Hepatocyte (in vitro differentiated cells): ENCODE data around the gene SEMA3D. TPM values are rescaled to one million over a fixed set of nuclear protein-coding genes. Genes with fewer than 3 reads are reported as not detected.

Source experiments
- DNase-seq: peaks from one replicate; pipeline ENCODE4 v3.0.0-alpha.2; 2016; ENCODE audit warnings: low spot score
- H2AFZ ChIP-seq: fragments of 200-600 bp; sonication (generic); 2 replicates; pipeline ENCODE4 v1.6.0; 2016; ENCODE audit warnings: antibody characterized with exemption, mild to moderate bottlenecking
- H3K27ac ChIP-seq: fragments of 200-600 bp; sonication (generic); 2 replicates; pipeline ENCODE4 v1.5.1; 2016; ENCODE audit warnings: mild to moderate bottlenecking
- H3K27me3 ChIP-seq: fragments of 200-600 bp; sonication (generic); 2 replicates; pipeline ENCODE4 v1.6.1; 2016
- H3K36me3 ChIP-seq: fragments of 200-600 bp; sonication (generic); replicated peaks from 2 replicates; pipeline ENCODE4 v1.5.1; 2016; ENCODE audit warnings: low read depth; ENCODE audit not compliant: insufficient read depth
- H3K4me1 ChIP-seq: fragments of 200-600 bp; sonication (generic); 2 replicates; pipeline ENCODE4 v1.5.1; 2016; ENCODE audit warnings: mild to moderate bottlenecking, moderate library complexity; ENCODE audit not compliant: insufficient read depth
- H3K4me2 ChIP-seq: fragments of 200-600 bp; sonication (generic); 2 replicates; pipeline ENCODE4 v1.6.0; 2016
- H3K4me3 ChIP-seq: fragments of 200-600 bp; sonication (generic); 2 replicates; pipeline ENCODE4 v1.5.1; 2016; ENCODE audit warnings: mild to moderate bottlenecking
- H3K79me2 ChIP-seq: fragments of 200-600 bp; sonication (generic); 2 replicates; pipeline ENCODE4 v1.6.0; 2017; ENCODE audit warnings: mild to moderate bottlenecking
- H3K9me2 ChIP-seq: fragments of 200-600 bp; sonication (generic); replicated peaks from 2 replicates; pipeline ENCODE4 v1.6.0; 2017; ENCODE audit warnings: mild to moderate bottlenecking; ENCODE audit not compliant: insufficient read depth
- H3K9me3 ChIP-seq: fragments of 200-600 bp; sonication (generic); 2 replicates; pipeline ENCODE4 v1.5.1; 2016; ENCODE audit warnings: low read depth, mild to moderate bottlenecking
- H4K20me1 ChIP-seq: fragments of 200-600 bp; sonication (generic); 2 replicates; pipeline ENCODE4 v1.6.0; 2016; ENCODE audit warnings: mild to moderate bottlenecking; ENCODE audit not compliant: insufficient read depth, poor library complexity, severe bottlenecking
- CTCF ChIP-seq: fragments of 200-600 bp; sonication (generic); IDR thresholded peaks from 2 replicates; pipeline ENCODE4 v1.5.1; 2016; ENCODE audit warnings: antibody characterized with exemption, mild to moderate bottlenecking; ENCODE audit not compliant: poor library complexity
- EZH2 ChIP-seq: fragments of 200-600 bp; sonication (generic); IDR thresholded peaks from 2 replicates; pipeline ENCODE4 v1.6.1; 2016; ENCODE audit warnings: antibody characterized with exemption, mild to moderate bottlenecking, borderline replicate concordance
- EZH2phosphoT487 ChIP-seq: fragments of 200-600 bp; sonication (generic); IDR thresholded peaks from one replicate; pipeline ENCODE4 v1.6.1; 2018; ENCODE audit warnings: antibody characterized with exemption, mild to moderate bottlenecking, low read depth, moderate library complexity; ENCODE audit not compliant: unreplicated experiment, severe bottlenecking
- WGBS: methylation state at CpG from one replicate; pipeline ENCODE4 v1.1.6; 2016; ENCODE audit warnings: low lambda C conversion rate; ENCODE audit errors: missing lambda C conversion rate; 5-methylcytosine and 5-hydroxymethylcytosine counted together
- polyA plus RNA-seq: library from polyadenylated mRNA; unstranded; fragments of >200 nt; fragmentation: Nextera tagmentation; extraction: Ambion mirVana; gene quantifications from 2 replicates; pipeline ENCODE4 v1.2.1, GENCODE V29; 2016
- total RNA-seq: library from RNA; depleted of rRNA; stranded (reverse); fragments of >200 nt; gene quantifications from 2 replicates; pipeline ENCODE4 v1.2.3, GENCODE V29; 2014

Gene SEMA3D
- total and polyA plus RNA-seq, 2 experiments from 2014 or later = 18.7 to 44.9 TPM

GRCh38 chr7:85178531-85179298 is 8.1 kb downstream of the SEMA3D start:
- Histone ChIP-seq H3K27ac (no peak overlapping the region), H3K36me3 (no peaks in the 10 kb centered on the region), H2AFZ (no peak overlapping the region), H3K9me3 (no peaks in the 10 kb centered on the region), H3K9me2 (no peaks in the 10 kb centered on the region), H3K4me1 (no peaks in the 10 kb centered on the region), H3K4me2 (no peak overlapping the region), H3K27me3 (no peaks in the 10 kb centered on the region), H4K20me1 (no peaks in the 10 kb centered on the region), H3K79me2 (peaks cover 30% of the 10 kb centered on the region), H3K4me3 (no peak overlapping the region)
- TF ChIP-seq EZH2phosphoT487 (no peak), EZH2 (no peak), CTCF (no peak)
- 84% methylated on average over 2 of the region's 2 CpGs for WGBS
- no peak for DNase-seq

- Histone ChIP-seq H3K4me1 (no peaks in the 10 kb centered on the region), H2AFZ (no peak overlapping the region), H3K9me3 (no peaks in the 10 kb centered on the region), H4K20me1 (no peaks in the 10 kb centered on the region), H3K9me2 (no peaks in the 10 kb centered on the region), H3K4me3 (no peak overlapping the region), H3K36me3 (no peaks in the 10 kb centered on the region), H3K79me2 (peaks cover 22% of the 10 kb centered on the region), H3K27me3 (no peaks in the 10 kb centered on the region), H3K4me2 (no peak overlapping the region), H3K27ac (no peak overlapping the region)
- no peak for TF ChIP-seq CTCF
- DNase-seq = no peak
Measured at GRCh38 chr7:85177316-85177715, 9.5 kb downstream of the SEMA3D start.

DNA sequence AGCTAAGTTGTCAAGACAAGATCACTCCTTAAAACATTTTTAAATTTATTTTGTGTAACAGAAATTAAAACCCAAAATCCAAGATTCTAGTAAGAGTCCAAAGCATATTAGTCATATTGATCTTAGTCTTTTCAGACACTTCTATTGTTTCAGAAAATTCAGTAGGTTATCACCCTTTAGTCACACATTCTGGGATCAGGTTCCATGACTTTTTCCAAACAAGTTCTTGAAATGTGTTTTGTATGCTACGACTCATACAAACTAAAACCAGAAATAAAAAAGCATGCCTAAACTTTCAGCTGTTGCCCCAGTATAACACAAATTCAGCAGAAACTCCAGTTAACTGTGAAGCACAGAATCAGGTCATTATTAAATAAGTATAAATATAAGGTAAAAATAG is 10.7 kb downstream of the SEMA3D start:
- no peak for TF ChIP-seq CTCF
- TF ChIP-seq EZH2 = no peak
- no peak for TF ChIP-seq EZH2phosphoT487
- Histone ChIP-seq H4K20me1 (no peaks in the 10 kb centered on the region), H3K27me3 (no peaks in the 10 kb centered on the region), H3K9me2 (no peaks in the 10 kb centered on the region), H3K4me2 (no peak overlapping the region), H2AFZ (no peak overlapping the region), H3K9me3 (no peaks in the 10 kb centered on the region), H3K4me1 (no peaks in the 10 kb centered on the region), H3K36me3 (no peaks in the 10 kb centered on the region), H3K27ac (no peak overlapping the region), H3K4me3 (no peak overlapping the region), H3K79me2 (peaks cover 11% of the 10 kb centered on the region)
- WGBS = 88% methylated on average over 1 of the region's 1 CpG
- DNase-seq = no peak

GRCh38 chr7:85175217-85175616 is 11.6 kb downstream of the SEMA3D start:
- Histone ChIP-seq H3K27me3 (no peaks in the 10 kb centered on the region), H3K9me3 (no peaks in the 10 kb centered on the region), H3K9me2 (no peaks in the 10 kb centered on the region), H3K36me3 (no peaks in the 10 kb centered on the region), H3K4me2 (no peak overlapping the region), H4K20me1 (no peaks in the 10 kb centered on the region), H3K4me1 (no peaks in the 10 kb centered on the region), H3K4me3 (no peak overlapping the region), H2AFZ (no peak overlapping the region), H3K27ac (no peak overlapping the region), H3K79me2 (peaks cover 7% of the 10 kb centered on the region)
- no peak for DNase-seq
- TF ChIP-seq CTCF (no peak), EZH2 (no peak), EZH2phosphoT487 (no peak)
- 80% methylated on average over 3 of the region's 3 CpGs for WGBS
